ENCODE results near the gene ZNF532.

- TF ChIP-seq MAX (IDR thresholded peaks at IDR 0.05; ENCODE audit: insufficient read depth, insufficient read length) = no peak
- TF ChIP-seq POLR2A (IDR thresholded peaks at IDR 0.05; ENCODE audit: low read depth, low read length) = no peak
- no peak for TF ChIP-seq CTCF (IDR thresholded peaks at IDR 0.05; ENCODE audit: extremely low read depth in 1 of 2, insufficient read depth in 1 of 2, low read depth in 1 of 2, low read length in 2 of 2)
- TF ChIP-seq EZH2 (IDR thresholded peaks at IDR 0.05; ENCODE audit: borderline replicate concordance, low read depth, low read length, severe bottlenecking) = no peak
Measured at GRCh38 chr18:58886431-58886830, 21.8 kb downstream of the ZNF532 start.
